ENCODE results near the gene BAD.

- no peak for TF ChIP-seq CTCF (IDR thresholded peaks at IDR 0.05; ENCODE audit: low read depth, low read length, missing input control)
- TF ChIP-seq TAF1 (conservative IDR thresholded peaks at IDR 0.05): no peak
- TF ChIP-seq RAD21 (IDR thresholded peaks at IDR 0.05): no peak
- no peak for TF ChIP-seq YY1 (IDR thresholded peaks at IDR 0.05)
- no peak for TF ChIP-seq FOXA2 (IDR thresholded peaks at IDR 0.05)
- TF ChIP-seq, protein P1, sequence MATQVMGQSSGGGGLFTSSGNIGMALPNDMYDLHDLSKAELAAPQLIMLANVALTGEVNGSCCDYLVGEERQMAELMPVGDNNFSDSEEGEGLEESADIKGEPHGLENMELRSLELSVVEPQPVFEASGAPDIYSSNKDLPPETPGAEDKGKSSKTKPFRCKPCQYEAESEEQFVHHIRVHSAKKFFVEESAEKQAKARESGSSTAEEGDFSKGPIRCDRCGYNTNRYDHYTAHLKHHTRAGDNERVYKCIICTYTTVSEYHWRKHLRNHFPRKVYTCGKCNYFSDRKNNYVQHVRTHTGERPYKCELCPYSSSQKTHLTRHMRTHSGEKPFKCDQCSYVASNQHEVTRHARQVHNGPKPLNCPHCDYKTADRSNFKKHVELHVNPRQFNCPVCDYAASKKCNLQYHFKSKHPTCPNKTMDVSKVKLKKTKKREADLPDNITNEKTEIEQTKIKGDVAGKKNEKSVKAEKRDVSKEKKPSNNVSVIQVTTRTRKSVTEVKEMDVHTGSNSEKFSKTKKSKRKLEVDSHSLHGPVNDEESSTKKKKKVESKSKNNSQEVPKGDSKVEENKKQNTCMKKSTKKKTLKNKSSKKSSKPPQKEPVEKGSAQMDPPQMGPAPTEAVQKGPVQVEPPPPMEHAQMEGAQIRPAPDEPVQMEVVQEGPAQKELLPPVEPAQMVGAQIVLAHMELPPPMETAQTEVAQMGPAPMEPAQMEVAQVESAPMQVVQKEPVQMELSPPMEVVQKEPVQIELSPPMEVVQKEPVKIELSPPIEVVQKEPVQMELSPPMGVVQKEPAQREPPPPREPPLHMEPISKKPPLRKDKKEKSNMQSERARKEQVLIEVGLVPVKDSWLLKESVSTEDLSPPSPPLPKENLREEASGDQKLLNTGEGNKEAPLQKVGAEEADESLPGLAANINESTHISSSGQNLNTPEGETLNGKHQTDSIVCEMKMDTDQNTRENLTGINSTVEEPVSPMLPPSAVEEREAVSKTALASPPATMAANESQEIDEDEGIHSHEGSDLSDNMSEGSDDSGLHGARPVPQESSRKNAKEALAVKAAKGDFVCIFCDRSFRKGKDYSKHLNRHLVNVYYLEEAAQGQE (IDR thresholded peaks at IDR 0.05): no peak
- no peak for TF ChIP-seq ATF3 (IDR thresholded peaks at IDR 0.05)
- no peak for TF ChIP-seq HNF4G (IDR thresholded peaks at IDR 0.05)
- TF ChIP-seq MAX (IDR thresholded peaks at IDR 0.05): no peak
- no peak for TF ChIP-seq JUND (IDR thresholded peaks at IDR 0.05)
- TF ChIP-seq, protein P2, sequence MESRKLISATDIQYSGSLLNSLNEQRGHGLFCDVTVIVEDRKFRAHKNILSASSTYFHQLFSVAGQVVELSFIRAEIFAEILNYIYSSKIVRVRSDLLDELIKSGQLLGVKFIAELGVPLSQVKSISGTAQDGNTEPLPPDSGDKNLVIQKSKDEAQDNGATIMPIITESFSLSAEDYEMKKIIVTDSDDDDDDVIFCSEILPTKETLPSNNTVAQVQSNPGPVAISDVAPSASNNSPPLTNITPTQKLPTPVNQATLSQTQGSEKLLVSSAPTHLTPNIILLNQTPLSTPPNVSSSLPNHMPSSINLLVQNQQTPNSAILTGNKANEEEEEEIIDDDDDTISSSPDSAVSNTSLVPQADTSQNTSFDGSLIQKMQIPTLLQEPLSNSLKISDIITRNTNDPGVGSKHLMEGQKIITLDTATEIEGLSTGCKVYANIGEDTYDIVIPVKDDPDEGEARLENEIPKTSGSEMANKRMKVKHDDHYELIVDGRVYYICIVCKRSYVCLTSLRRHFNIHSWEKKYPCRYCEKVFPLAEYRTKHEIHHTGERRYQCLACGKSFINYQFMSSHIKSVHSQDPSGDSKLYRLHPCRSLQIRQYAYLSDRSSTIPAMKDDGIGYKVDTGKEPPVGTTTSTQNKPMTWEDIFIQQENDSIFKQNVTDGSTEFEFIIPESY (IDR thresholded peaks at IDR 0.05): no peak
Observed at GRCh38 chr11:64306563-64306875, 22.1 kb upstream of the BAD start.
